ENCODE results near the gene COPS8.
A peak's percentile ranks its signal among the peaks of the same experiment; 100 is the strongest.

The COPS8 gene

DNA sequence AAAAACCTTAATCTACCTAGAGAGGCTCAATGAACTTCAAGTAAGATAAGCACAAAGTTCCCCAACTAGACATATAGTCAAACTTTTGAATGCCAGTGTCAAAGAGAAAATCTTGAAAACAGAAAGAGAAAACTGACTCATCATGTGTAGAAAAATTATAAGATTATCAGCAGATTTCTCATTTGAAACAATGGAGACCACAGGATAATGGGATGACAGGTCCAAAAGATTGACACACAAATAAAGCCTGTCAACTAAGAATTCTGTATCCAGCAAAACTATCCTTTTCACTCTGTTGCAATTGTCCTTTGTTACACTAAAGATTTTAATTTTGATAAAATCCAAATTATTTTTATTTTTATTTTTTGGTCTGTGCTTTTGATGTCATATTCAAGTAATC is 61.6 kb downstream of the COPS8 start:
- TF ChIP-seq, protein P1, sequence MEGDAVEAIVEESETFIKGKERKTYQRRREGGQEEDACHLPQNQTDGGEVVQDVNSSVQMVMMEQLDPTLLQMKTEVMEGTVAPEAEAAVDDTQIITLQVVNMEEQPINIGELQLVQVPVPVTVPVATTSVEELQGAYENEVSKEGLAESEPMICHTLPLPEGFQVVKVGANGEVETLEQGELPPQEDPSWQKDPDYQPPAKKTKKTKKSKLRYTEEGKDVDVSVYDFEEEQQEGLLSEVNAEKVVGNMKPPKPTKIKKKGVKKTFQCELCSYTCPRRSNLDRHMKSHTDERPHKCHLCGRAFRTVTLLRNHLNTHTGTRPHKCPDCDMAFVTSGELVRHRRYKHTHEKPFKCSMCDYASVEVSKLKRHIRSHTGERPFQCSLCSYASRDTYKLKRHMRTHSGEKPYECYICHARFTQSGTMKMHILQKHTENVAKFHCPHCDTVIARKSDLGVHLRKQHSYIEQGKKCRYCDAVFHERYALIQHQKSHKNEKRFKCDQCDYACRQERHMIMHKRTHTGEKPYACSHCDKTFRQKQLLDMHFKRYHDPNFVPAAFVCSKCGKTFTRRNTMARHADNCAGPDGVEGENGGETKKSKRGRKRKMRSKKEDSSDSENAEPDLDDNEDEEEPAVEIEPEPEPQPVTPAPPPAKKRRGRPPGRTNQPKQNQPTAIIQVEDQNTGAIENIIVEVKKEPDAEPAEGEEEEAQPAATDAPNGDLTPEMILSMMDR (conservative IDR thresholded peaks at IDR 0.05; ENCODE audit: low read length) = no peak
- no peak overlapping the region for H3K4me3 ChIP-seq (ENCODE audit: low read length)
- DNase-seq (ENCODE audit: low read depth) = no peak

GRCh38 chr2:237148624-237149023 is 62.9 kb downstream of the COPS8 start:
- no peak for DNase-seq (ENCODE audit: low read depth)
- TF ChIP-seq, protein P1 (conservative IDR thresholded peaks at IDR 0.05; ENCODE audit: low read length) = no peak
- no peak overlapping the region for H3K4me3 ChIP-seq (ENCODE audit: low read length)

DNA sequence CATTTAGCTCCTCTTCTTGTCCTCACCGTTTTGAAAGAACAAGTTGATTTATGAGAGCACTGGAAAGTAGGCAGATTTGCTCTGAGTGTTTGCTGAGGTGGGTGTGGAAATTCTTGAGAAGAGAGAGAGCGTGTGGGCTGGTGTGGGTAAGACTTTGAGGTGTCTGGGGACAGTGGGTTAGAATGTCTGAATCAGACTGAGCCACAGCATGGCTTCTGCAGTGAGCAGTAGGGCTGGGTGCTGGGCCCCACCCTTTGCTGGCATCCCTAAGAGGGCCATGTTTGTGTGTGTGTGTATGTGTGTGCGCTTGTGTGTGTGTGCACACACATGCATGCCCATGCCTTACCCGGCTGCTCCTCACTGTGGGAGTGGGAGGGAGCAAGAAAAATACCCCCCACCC is 63.7 kb downstream of the COPS8 start:
- no peak overlapping the region for H3K4me3 ChIP-seq (ENCODE audit: low read length)
- TF ChIP-seq, protein P1 (conservative IDR thresholded peaks at IDR 0.05; ENCODE audit: low read length) = no peak

More for the DNA sequence above, 63.7 kb downstream of the COPS8 start:
- peak; percentile 65 for DNase-seq (ENCODE audit: low read depth)
